Peyer's patch (tissue), 4 donors: ENCODE data around the gene PAN3. TPM values are rescaled to one million over a fixed set of nuclear protein-coding genes. Genes with fewer than 3 reads are reported as not detected.
"Not testable (repeated sequence)": the region's sequence is repeated elsewhere in the genome, so short reads cannot be mapped to it uniquely, and the experiment has no call there.

Experiments used
- DNase-seq, 3 donors: peaks; one replicate each; pipeline ENCODE4 v3.0.0-alpha.2; 2017 to 2019
- H3K27ac ChIP-seq, 4 donors: fragments of 200-600 bp; sonication (generic); one replicate each; pipeline ENCODE4 v1.5.1; 2016 to 2019
- H3K27me3 ChIP-seq, 2 donors: fragments of 200-600 bp; sonication (generic); one replicate each; pipeline ENCODE4 v1.5.1; 2019
- H3K36me3 ChIP-seq, 3 donors: fragments of 200-600 bp; sonication (generic); one replicate each; pipeline ENCODE4 v1.5.1; 2016 to 2019
- H3K4me1 ChIP-seq, 4 donors: fragments of 200-600 bp; sonication (generic); one replicate each; pipeline ENCODE4 v1.5.1; 2016 to 2019
- H3K4me3 ChIP-seq, 4 donors: fragments of 200-600 bp; sonication (generic); 1 replicate in 3 of 4; 2 replicates in 1 of 4; pipeline ENCODE4 v1.5.1; 2016 to 2019; ENCODE audit warnings: mild to moderate bottlenecking in 1 of 4
- H3K9me3 ChIP-seq, 4 donors: fragments of 200-600 bp; sonication (generic); one replicate each; pipeline ENCODE4 v1.5.1; 2016 to 2019; ENCODE audit warnings: mild to moderate bottlenecking in 1 of 4
- CTCF ChIP-seq, 6 experiments: fragments of 450-650 bp in 4 of 6; fragments of 200-600 bp in 2 of 6; sonication (generic) in 1 of 6; IDR thresholded peaks; one replicate each; pipeline ENCODE4 v1.5.1; 2017 to 2019; ENCODE audit warnings: antibody characterized with exemption in 6 of 6, mild to moderate bottlenecking in 3 of 6, moderate library complexity in 1 of 6
- POLR2A ChIP-seq, 2 donors: fragments of 450-650 bp; IDR thresholded peaks; one replicate each; pipeline ENCODE4 v1.5.1; 2017; ENCODE audit warnings: antibody characterized with exemption in 2 of 2, mild to moderate bottlenecking in 2 of 2, moderate library complexity in 2 of 2
- total RNA-seq, 4 donors: library from RNA; depleted of rRNA; stranded (reverse); fragments of >200 nt; gene quantifications; one replicate each; pipeline ENCODE4 v1.1.0, GENCODE V29; 2016

Gene PAN3
- total RNA-seq, 4 donors from 2014 or later, result 30.6 to 67.7 (median 48.5) TPM

GRCh38 chr13:28097503-28097902, 40.8 kb upstream of the PAN3 start:
- Histone ChIP-seq H3K27ac (no peak overlapping the region), H3K36me3 (no peaks in the 10 kb centered on the region)
- no peak for TF ChIP-seq POLR2A (IDR thresholded peaks at IDR 0.05)
- TF ChIP-seq CTCF (IDR thresholded peaks at IDR 0.05), result no peak

GRCh38 chr13:28099396-28100149, 38.8 kb upstream of the PAN3 start:
- Histone ChIP-seq H3K36me3 (no peaks in the 10 kb centered on the region), H3K27me3 (peaks cover 0 to 14% of the 10 kb centered on the region in 2 donors), H3K4me1 (peaks cover 0 to 15% (median 5%) of the 10 kb centered on the region in 4 donors), H3K27ac (peak overlapping the region in 1 of 4 donors; percentile 63), H3K4me3 (peak overlapping the region; percentile 48 to 73 (median 52)), H3K9me3 (no peaks in the 10 kb centered on the region)
- TF ChIP-seq CTCF (IDR thresholded peaks at IDR 0.05) (no peak), POLR2A (IDR thresholded peaks at IDR 0.05) (no peak)
- DNase-seq, result no peak

More at GRCh38 chr13:28097503-28097902, 40.8 kb upstream of the PAN3 start:
- Histone ChIP-seq H3K27me3 (peaks cover 0 to 14% of the 10 kb centered on the region in 2 donors), H3K4me1 (peaks cover 0 to 15% (median 5%) of the 10 kb centered on the region in 4 donors), H3K4me3 (no peak overlapping the region), H3K9me3 (no peaks in the 10 kb centered on the region)
- DNase-seq, result no peak

- peaks cover 0 to 15% (median 5%) of the 10 kb centered on the region in 4 donors for H3K4me1 ChIP-seq
- TF ChIP-seq CTCF (IDR thresholded peaks at IDR 0.05) (no peak), POLR2A (IDR thresholded peaks at IDR 0.05) (no peak)
- peak within 1 kb of the TSS in 1 of 4 donors; percentile 63 for H3K27ac ChIP-seq
- peak within 1 kb of the TSS; percentile 48 to 73 (median 52) for H3K4me3 ChIP-seq
- DNase-seq, result peak in 2 of 3 donors; percentile 73 to 76
- H3K36me3 ChIP-seq, result no peaks in the 10 kb centered on the region
- H3K9me3 ChIP-seq, result no peaks in the 10 kb centered on the region
- peaks cover 0 to 14% of the 10 kb centered on the region in 2 donors for H3K27me3 ChIP-seq
Measured at GRCh38 chr13:28100150-28101121, 37.9 kb upstream of the PAN3 start, which contains the start of gene FLT3. FLT3 (minus strand) TSS chr13:28100576; CDS start chr13:28100510, 66 bp downstream.

GRCh38 chr13:28101886-28102285, 36.5 kb upstream of the PAN3 start:
- not testable (repeated sequence) for H3K36me3 ChIP-seq, H3K9me3 ChIP-seq, H3K4me3 ChIP-seq, DNase-seq, H3K27ac ChIP-seq
- Histone ChIP-seq H3K4me1 (peaks cover 0 to 15% (median 5%) of the 10 kb centered on the region in 4 donors), H3K27me3 (peaks cover 0 to 14% of the 10 kb centered on the region in 2 donors)

- no peak overlapping the region for H3K4me3 ChIP-seq
- no peak for DNase-seq
- no peaks in the 10 kb centered on the region for H3K4me1 ChIP-seq
- H3K27me3 ChIP-seq, result no peaks in the 10 kb centered on the region
- no peaks in the 10 kb centered on the region for H3K9me3 ChIP-seq
- no peak overlapping the region for H3K27ac ChIP-seq
- TF ChIP-seq CTCF (IDR thresholded peaks at IDR 0.05) (no peak), POLR2A (IDR thresholded peaks at IDR 0.05) (no peak)
- no peaks in the 10 kb centered on the region for H3K36me3 ChIP-seq
Measured at GRCh38 chr13:28106976-28107375, 31.4 kb upstream of the PAN3 start.
